HG03439 (cell line): ENCODE data around the gene RNF152.

ENCODE experiments used
- ATAC-seq: cut with Tn5 transposase; IDR thresholded peaks from one replicate; pipeline ENCODE4 v1.9.1; 2021; ENCODE audit warnings: mild to moderate bottlenecking, moderate library complexity; ENCODE audit not compliant: unreplicated experiment

The RNF152 gene

GRCh38 chr18:61894751-61895524 is 2.1 kb upstream of the RNF152 start:
- no peak for ATAC-seq

GRCh38 chr18:61893971-61894750 is 1.4 kb upstream of the RNF152 start:
- ATAC-seq: peak; percentile 91

- peak; percentile 18 for ATAC-seq
Observed at GRCh38 chr18:61893309-61893970, 633 bp upstream of the RNF152 start.

- ATAC-seq: no peak
Observed at GRCh38 chr18:61891894-61892293, 913 bp downstream of the RNF152 start.

GRCh38 chr18:61891271-61891670 is 1.5 kb downstream of the RNF152 start:
- ATAC-seq: no peak

GRCh38 chr18:61890344-61890743 is 2.5 kb downstream of the RNF152 start:
- no peak for ATAC-seq

- ATAC-seq: no peak
Observed at GRCh38 chr18:61889541-61889940, 3.3 kb downstream of the RNF152 start.

- ATAC-seq: no peak
Observed at GRCh38 chr18:61888622-61889021, 4.2 kb downstream of the RNF152 start.

GRCh38 chr18:61887838-61888237 is 5.0 kb downstream of the RNF152 start:
- ATAC-seq: no peak

- no peak for ATAC-seq
Observed at GRCh38 chr18:61883547-61883946, 9.3 kb downstream of the RNF152 start.

- ATAC-seq: no peak
Observed at GRCh38 chr18:61882296-61883004, 10.4 kb downstream of the RNF152 start.

- ATAC-seq: no peak
Observed at GRCh38 chr18:61876899-61877298, 15.9 kb downstream of the RNF152 start.

GRCh38 chr18:61870151-61870550 is 22.7 kb downstream of the RNF152 start:
- no peak for ATAC-seq

GRCh38 chr18:61869636-61870035 is 23.2 kb downstream of the RNF152 start:
- ATAC-seq: no peak

GRCh38 chr18:61865466-61866175 is 27.2 kb downstream of the RNF152 start:
- ATAC-seq: no peak

- no peak for ATAC-seq
Observed at GRCh38 chr18:61861372-61861771, 31.4 kb downstream of the RNF152 start.

GRCh38 chr18:61860302-61860701 is 32.5 kb downstream of the RNF152 start:
- ATAC-seq: no peak

- no peak for ATAC-seq
Observed at GRCh38 chr18:61859113-61859512, 33.7 kb downstream of the RNF152 start.

GRCh38 chr18:61856678-61857077 is 36.1 kb downstream of the RNF152 start:
- ATAC-seq: no peak
